Amniotic stem cell (primary cell): ENCODE measurements around the gene NCKAP5.

Experiments
- DNase-seq: peaks from one replicate; lab custom pipeline; 2025; lab: John Stamatoyannopoulos, UW

Gene NCKAP5

GRCh38 chr2:133082034-133082433 lies 486.2 kb downstream of the NCKAP5 start:
- DNase-seq: no peak

GRCh38 chr2:133080822-133081221 lies 487.4 kb downstream of the NCKAP5 start:
- DNase-seq: no peak

GRCh38 chr2:133078667-133079411 lies 489.4 kb downstream of the NCKAP5 start:
- no peak for DNase-seq

DNA sequence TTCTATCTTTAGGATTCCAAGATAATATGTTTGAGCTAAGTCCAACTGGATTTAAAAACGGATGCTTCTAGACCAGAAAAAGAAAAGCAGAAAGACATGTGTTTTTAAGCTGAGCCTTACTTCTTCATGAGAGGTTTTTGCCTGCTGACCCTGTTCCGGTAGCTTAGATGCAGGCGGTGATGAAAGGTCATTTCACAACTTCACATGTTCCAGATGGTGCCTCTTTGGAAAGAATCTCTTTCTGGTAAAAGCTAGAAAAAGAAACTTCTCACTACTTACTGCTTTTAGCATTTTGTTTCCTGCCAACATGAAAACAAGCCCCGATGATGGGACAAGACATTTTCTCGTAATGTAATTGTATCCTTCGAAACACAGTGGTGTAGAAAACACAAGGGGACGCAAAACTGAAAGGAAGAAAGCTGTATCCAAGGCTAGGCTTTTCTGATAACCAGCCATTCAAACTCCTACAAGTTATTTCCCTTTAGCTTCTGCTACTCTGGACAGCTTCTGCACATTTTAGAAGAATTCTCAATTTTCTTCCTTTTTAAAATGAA lies 490.9 kb downstream of the NCKAP5 start:
- DNase-seq: no peak

DNA sequence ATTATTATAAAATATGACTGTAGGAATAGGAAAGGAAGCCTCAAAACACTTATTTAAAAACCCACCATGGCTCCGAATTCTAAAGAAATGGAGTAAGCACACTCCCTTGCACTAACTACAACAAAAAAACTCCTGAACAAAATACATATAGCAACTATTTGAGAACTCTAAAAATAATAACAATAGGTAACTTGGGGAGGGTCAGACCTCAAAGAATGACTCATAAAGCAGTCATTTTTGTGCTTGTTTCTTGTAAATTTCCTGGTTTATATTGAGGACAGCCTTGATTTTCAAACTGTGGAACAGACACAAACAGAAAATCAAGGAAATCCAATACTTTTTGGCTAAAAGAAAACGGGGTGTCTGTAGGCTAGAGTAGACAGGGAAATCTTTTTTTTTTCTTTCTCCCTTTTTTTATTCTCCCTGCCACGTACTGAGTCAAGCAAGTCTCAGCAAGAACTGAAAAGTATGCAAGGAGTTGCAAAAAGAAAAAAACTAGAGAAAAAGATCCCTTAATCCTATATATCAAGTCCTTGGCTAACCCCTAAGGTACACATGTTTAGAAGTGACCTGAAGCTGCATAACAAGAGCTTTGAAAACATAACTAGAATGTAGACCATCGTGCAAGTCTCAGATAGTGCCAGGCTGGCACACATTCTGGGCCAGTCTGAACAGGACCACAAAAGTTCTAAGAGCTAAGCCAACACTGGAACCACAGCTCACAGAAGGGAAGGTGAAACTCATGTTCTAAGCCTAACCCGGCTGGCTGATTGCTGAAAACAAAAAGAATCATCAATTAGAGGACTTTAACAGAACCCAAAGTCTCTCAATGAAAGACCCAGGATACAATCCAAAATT lies 495.2 kb downstream of the NCKAP5 start:
- DNase-seq: no peak

DNA sequence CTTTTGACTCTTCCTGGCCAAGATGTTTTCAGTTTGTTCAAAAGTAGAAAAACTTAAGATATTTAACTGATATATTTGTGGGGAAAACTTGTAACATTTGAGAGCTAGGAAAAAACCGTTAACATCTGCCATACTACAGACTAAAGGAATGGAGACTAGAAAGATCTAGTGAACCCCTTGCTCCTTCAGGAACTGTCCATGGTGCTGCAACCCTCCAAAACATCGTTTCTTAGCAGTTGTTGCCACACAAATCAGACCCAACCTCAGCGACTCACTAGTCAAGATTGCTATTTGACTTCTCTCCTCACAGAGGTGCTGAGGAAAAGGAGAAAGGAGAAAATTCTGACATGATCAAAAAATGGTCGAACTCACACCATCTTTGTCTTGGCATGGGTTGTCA lies 504.5 kb downstream of the NCKAP5 start:
- DNase-seq: no peak

GRCh38 chr2:133062931-133063665 lies 505.2 kb downstream of the NCKAP5 start:
- no peak for DNase-seq

DNA sequence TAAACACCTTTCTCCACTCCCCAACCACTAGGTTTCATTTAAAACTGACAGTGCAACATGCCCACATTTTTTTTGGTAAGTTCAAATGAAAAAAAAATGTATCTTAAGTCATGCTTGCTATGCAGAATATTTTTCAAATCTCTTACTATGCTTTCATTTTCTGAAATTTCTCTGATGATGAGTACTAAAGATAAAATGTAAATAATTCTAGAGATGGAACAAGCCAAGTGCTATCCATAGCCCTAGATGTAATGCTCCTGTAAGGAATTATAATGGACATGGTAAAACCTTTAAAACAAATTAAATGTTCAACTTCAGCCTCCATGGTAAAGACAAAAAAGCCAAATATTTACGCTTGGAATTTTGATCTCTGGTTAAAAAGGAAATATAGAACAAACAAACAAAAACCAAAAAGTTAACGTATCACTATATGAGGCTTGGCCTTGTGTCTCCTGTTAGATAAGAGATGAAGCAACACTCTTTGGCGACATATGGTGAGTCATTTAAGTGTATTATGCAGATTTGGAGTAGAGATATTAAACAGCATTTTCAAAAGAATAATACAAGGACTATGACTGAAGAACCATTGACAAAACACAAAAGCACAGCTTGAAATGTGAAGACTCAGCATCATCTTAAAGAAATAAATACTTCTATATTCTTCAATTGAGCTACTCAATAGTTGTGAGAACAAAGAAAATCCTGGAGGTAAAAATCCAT lies 506.2 kb downstream of the NCKAP5 start:
- DNase-seq: no peak

GRCh38 chr2:133054297-133054696 lies 514.0 kb downstream of the NCKAP5 start:
- DNase-seq: no peak

- DNase-seq: no peak
Observed at GRCh38 chr2:133053541-133053940, 514.7 kb downstream of the NCKAP5 start.

GRCh38 chr2:133045787-133046186 lies 522.5 kb downstream of the NCKAP5 start:
- no peak for DNase-seq

DNA sequence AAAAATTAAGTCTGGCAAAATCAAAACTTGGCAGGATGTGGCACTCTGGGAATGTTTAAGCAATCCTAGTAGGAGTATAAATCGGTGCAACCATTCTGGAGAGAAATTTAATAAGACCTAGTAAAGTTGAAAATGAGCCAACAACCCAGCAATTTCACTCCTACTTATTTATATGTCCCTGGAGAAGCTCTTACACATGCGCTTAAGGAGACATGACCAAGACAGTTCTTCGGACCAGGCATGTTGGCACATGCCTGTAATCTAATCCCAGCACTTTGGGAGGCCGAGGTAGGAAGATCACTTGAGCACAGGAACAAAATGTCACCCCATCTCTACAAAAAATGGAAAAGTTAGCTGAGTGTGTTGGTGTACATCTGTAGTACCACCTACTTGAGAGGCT lies 523.7 kb downstream of the NCKAP5 start:
- DNase-seq: no peak

GRCh38 chr2:133040170-133040569 lies 528.1 kb downstream of the NCKAP5 start:
- no peak for DNase-seq

DNA sequence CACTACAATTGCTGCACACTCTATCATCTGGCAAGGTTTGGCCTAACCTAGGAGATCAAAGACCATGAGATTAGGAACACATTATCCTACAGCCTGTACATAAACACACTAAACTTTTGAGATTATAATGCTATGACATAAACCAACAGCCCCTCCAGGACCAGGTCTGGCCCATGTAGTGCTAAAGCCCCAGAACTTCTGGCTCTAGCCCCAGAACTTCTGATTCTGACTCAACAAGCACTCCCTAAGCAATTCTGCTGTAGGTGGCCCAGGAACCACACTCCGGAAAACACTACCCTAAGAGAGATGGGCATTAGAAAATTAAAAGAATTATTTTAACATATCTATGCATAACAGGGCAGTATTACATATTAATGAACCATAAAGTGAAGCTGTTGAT lies 528.7 kb downstream of the NCKAP5 start:
- no peak for DNase-seq

DNA sequence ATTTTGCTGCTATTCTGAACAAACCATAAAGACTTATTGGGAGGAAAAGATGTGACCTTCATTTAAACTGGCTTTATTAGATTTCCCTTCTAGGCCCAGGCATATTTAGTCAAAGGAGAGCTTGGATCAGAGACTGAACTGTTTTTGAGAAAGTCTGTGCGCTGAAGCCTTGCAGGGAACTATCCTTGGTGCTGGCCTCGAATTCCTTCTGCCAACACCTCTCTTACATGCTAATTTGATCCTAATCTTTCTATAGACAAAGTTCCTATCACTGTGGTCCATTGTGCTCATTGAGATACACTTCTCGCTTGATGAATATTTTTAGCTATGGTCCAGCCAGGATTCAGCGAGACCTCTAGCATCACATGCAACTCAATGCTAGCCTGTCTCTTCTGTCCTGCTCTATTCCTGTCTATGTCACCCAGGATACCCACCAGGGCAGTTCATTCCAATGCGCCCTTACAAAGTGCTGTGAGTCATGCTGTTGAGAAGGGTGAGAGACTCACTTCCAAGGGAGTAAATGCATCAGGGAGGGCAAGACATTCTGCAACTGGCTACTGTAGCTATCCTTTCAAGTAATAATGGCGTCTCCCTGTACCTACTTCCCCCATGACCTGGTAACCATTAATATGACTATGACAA lies 541.6 kb downstream of the NCKAP5 start:
- DNase-seq: no peak

DNA sequence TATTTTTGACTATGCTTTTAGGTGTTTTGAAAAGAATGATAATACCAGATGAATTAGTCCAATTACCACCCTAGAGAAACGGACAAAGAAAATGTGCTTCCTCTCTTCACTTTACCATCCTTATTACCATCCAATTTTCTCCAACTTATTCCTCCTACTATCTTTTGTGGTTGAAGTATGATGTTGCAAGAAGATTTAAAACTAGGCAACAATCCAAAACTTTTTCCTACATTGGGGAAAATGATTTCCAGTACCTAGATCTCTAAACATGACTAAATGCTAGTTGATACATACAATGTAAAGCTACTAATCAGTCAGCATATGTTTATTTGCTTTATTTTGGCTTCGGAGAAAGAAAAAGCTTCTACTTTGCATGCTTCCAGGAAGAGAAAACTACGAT lies 543.3 kb downstream of the NCKAP5 start:
- DNase-seq: no peak

GRCh38 chr2:133012847-133013734 lies 555.2 kb downstream of the NCKAP5 start:
- no peak for DNase-seq

DNA sequence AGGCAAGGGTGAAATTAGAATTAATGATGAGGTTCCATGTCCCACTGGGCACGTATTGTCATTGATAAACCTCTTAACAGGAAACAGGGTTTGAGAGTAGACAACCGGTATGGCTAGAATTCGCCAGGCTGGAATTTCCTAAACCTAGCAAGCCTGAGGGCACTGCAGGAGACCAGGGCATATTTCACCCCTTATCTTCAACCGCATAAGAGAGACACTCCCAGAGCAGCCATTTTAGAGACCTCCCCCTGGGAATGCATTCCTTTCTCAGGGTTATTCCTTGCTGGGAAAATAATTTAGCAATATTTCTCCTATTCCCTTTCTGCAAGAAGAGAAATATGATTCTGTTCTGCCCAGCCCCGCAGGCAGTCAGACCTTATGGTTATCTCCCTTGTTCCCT lies 563.6 kb downstream of the NCKAP5 start:
- DNase-seq: no peak

- DNase-seq: no peak
Observed at GRCh38 chr2:132999421-132999820, 568.8 kb downstream of the NCKAP5 start.

DNA sequence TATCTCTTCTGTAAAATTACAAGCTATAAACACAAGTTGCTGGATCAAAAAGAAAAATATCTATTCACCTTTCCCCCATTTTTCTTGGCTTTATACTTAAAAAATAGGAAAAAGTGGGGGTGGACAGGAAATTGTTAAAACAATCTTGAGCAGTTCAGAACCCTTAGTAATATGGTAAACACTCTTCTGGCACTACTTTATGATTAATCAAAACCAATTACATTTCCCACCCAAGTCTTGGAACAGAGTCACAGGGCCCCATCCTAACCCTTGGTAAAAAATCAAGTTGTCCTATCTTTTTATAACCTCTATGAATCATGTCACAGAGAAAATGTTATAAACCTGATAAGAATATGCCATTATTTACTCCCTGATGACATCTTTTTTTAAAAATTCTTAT lies 570.0 kb downstream of the NCKAP5 start:
- DNase-seq: no peak
